ENCODE results near the gene ITM2B.

The ITM2B gene

GRCh38 chr13:48311223-48311622, 78.2 kb downstream of the ITM2B start:
- DNase-seq (ENCODE audit: low read depth) = no peak

- no peak for DNase-seq (ENCODE audit: low read depth)
Observed at GRCh38 chr13:48315969-48316650, 83.1 kb downstream of the ITM2B start.

GRCh38 chr13:48316826-48317510, 84.0 kb downstream of the ITM2B start:
- no peak for DNase-seq (ENCODE audit: low read depth)

GRCh38 chr13:48317511-48318376, 84.7 kb downstream of the ITM2B start:
- no peak for DNase-seq (ENCODE audit: low read depth)

GRCh38 chr13:48318377-48318811, 85.4 kb downstream of the ITM2B start:
- no peak for DNase-seq (ENCODE audit: low read depth)

- no peak for DNase-seq (ENCODE audit: low read depth)
Observed at GRCh38 chr13:48318821-48319511, 86.0 kb downstream of the ITM2B start.

Data from T follicular helper cell (primary cell).